ENCODE data around the gene RHOT2.
A peak's percentile ranks its signal among the peaks of the same experiment; 100 is the strongest.

RHOT2 gene

DNA sequence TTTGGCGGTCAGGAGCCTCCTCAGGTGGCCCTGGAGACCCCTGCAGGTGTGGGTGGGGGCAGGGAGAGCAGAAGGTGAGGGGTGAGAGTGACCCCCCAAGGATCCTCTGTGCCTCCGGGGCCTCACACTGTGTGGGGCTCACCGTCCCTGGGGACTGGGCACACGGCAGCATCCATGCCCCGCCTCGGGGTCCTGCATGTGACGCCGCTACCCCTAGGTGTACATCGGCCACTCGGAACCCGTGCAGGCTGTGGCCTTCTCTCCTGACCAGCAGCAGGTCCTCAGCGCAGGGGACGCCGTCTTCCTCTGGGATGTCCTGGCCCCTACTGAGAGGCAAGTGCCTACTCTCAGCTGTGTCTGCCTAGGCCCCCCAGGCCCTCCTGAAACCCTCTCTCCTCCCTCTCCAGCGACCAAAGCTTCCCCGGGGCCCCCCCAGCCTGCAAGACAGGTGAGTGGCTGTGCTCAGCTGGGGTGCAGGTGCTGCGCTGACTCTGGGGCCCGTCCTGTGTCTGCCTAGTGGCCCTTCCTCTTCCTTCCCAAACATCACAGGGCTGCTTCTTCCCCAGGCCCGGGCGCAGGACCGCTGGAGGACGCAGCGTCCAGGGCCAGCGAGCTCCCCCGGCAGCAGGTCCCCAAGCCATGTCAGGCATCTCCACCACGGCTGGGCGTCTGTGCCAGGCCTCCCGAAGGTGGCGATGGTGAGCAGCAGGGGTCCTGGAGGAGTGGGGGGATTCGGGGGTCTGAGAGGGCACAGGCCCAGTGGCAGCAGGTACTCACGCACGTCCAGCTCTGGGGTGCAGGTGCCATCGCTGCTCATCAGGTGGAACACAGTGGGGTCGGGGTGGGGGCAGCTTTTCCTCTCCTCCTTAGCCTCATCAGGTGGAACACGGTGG lies 9.0 kb upstream of the RHOT2 start:
- no peaks in the 10 kb centered on the region for H3K9me3 Mint-ChIP-seq
- no peaks in the 10 kb centered on the region for H3K36me3 Mint-ChIP-seq (ENCODE audit: low read depth)
- TF ChIP-seq, protein P1, sequence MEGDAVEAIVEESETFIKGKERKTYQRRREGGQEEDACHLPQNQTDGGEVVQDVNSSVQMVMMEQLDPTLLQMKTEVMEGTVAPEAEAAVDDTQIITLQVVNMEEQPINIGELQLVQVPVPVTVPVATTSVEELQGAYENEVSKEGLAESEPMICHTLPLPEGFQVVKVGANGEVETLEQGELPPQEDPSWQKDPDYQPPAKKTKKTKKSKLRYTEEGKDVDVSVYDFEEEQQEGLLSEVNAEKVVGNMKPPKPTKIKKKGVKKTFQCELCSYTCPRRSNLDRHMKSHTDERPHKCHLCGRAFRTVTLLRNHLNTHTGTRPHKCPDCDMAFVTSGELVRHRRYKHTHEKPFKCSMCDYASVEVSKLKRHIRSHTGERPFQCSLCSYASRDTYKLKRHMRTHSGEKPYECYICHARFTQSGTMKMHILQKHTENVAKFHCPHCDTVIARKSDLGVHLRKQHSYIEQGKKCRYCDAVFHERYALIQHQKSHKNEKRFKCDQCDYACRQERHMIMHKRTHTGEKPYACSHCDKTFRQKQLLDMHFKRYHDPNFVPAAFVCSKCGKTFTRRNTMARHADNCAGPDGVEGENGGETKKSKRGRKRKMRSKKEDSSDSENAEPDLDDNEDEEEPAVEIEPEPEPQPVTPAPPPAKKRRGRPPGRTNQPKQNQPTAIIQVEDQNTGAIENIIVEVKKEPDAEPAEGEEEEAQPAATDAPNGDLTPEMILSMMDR (IDR thresholded peaks at IDR 0.05; ENCODE audit: unreplicated experiment in 3 of 3): no peak
- H3K27me3 Mint-ChIP-seq (ENCODE audit: low read depth): no peaks in the 10 kb centered on the region
- H3K4me3 Mint-ChIP-seq: no peak overlapping the region
- H3K4me1 Mint-ChIP-seq: no peaks in the 10 kb centered on the region
- no peak overlapping the region for H3K27ac Mint-ChIP-seq

DNA sequence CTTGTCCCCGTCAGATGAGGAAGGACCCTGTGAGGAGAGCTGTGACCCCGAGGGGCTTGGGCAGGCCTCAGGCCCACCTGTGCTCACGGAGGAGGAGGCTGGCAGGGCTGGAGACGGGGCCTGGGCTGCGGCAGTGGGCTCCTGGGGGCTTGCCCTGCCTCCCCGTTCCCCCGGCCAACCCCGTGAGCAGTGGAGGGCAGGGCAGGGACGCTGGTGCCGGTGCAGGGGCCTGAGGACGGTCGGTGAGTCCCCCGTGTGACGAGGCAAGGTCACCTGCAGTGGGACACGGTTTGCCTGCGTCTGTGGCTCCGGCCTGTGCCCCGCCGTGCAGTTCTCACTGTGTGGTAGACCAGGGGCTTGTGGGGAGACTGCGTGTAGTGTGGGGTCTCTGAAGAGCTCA lies 8.3 kb upstream of the RHOT2 start:
- H3K4me1 Mint-ChIP-seq: no peaks in the 10 kb centered on the region
- no peaks in the 10 kb centered on the region for H3K36me3 Mint-ChIP-seq (ENCODE audit: low read depth)
- no peaks in the 10 kb centered on the region for H3K9me3 Mint-ChIP-seq
- TF ChIP-seq, protein P1 (IDR thresholded peaks at IDR 0.05; ENCODE audit: unreplicated experiment in 3 of 3): no peak
- no peak overlapping the region for H3K27ac Mint-ChIP-seq
- H3K4me3 Mint-ChIP-seq: no peak overlapping the region
- H3K27me3 Mint-ChIP-seq (ENCODE audit: low read depth): no peaks in the 10 kb centered on the region

DNA sequence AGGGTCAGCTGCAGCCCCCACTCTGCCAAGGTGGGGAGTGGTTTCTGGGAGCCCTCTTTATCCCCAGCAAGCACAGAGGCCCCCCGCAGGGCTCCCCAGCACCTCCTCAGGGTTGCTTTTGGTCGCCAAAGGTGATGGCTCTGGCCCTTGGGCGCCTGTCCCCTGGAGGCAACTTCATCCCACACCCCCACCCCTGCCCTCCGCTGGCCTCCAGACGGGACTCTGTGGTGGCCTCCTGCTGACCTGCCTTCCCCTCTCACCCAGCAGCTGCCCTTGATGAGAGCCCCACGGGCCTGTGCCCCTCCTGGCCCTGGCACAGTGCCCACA lies 7.8 kb upstream of the RHOT2 start:
- TF ChIP-seq, protein P1 (IDR thresholded peaks at IDR 0.05; ENCODE audit: unreplicated experiment in 3 of 3): no peak
- H3K27ac Mint-ChIP-seq: no peak overlapping the region
- H3K4me3 Mint-ChIP-seq: no peak overlapping the region
- no peaks in the 10 kb centered on the region for H3K36me3 Mint-ChIP-seq (ENCODE audit: low read depth)
- H3K9me3 Mint-ChIP-seq: no peaks in the 10 kb centered on the region
- no peaks in the 10 kb centered on the region for H3K4me1 Mint-ChIP-seq
- H3K27me3 Mint-ChIP-seq (ENCODE audit: low read depth): no peaks in the 10 kb centered on the region

DNA sequence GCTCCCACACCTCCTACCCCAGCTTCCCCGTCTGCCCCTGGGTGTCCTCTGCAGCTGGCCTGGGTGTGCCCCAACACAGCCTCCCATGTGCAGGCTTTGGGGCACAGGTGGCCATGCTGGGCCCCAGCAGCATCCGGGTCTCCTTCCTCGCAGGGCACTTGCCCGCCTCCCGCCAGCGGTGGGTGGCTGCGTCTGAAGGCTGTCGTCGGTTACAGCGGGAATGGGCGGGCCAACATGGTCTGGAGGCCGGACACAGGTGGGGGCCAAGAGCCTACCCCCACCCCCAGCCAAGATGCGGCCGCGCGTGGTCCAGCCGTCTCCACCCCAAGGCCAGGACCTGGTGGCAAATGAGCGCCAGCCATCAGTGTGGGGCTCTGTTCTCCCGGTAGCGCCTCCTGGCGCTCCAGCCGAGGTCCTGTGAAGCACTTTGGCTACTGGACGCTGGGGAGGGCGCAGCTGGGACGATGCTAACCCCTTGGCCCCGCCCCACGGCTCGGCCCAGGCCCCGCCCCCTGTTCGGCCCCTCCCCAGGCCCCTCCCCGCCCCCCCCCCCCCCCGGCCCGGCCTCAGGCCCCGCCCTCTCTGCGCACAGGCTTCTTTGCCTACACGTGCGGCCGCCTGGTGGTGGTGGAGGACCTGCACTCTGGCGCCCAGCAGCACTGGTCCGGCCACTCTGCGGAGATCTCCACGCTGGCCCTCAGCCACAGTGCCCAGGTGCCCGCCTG lies 7.3 kb upstream of the RHOT2 start:
- Mint-ChIP-seq H3K27me3 (ENCODE audit: low read depth) (no peaks in the 10 kb centered on the region), H3K36me3 (ENCODE audit: low read depth) (no peaks in the 10 kb centered on the region), H3K27ac (no peak overlapping the region), H3K9me3 (no peaks in the 10 kb centered on the region), H3K4me1 (no peaks in the 10 kb centered on the region), H3K4me3 (no peak overlapping the region)
- TF ChIP-seq, protein P1 (IDR thresholded peaks at IDR 0.05; ENCODE audit: unreplicated experiment in 3 of 3): peak; percentile 57 to 66 (median 62)

DNA sequence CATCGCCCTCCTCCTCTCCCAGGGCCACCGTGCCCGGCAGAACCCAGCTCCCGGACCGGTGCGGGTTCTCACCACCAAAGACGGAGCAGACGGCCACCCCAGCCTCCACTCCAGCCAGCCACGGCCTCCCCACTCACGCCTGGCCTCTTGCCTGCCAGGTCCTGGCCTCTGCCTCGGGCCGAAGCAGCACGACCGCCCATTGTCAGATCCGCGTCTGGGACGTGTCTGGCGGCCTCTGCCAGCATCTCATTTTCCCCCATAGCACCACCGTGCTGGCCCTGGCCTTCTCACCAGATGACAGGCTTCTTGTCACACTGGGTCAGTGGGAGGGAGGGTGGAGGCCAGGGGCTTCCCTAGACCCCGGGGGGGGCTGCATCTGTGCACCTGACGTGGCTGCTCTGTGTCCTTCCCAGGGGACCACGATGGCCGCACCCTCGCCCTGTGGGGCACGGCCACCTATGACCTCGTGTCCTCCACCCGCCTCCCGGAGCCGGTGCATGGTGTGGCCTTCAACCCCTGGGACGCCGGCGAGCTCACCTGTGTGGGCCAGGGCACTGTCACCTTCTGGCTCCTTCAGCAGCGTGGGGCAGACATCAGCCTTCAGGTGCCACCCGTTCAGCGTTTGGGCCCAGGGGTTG lies 6.6 kb upstream of the RHOT2 start:
- Mint-ChIP-seq H3K27me3 (ENCODE audit: low read depth) (no peaks in the 10 kb centered on the region), H3K27ac (no peak overlapping the region), H3K36me3 (ENCODE audit: low read depth) (no peaks in the 10 kb centered on the region), H3K4me3 (no peak overlapping the region), H3K9me3 (no peaks in the 10 kb centered on the region), H3K4me1 (no peaks in the 10 kb centered on the region)
- TF ChIP-seq, protein P1 (IDR thresholded peaks at IDR 0.05; ENCODE audit: unreplicated experiment in 3 of 3): no peak

Data from nephron (organoid).